HG02943 (cell line): ENCODE results near the gene STARD3NL.

Source experiments
- ATAC-seq: cut with Tn5 transposase; IDR thresholded peaks from one replicate; pipeline ENCODE4 v1.9.1; 2021; ENCODE audit warnings: mild to moderate bottlenecking, low read depth, moderate library complexity; ENCODE audit not compliant: unreplicated experiment

The STARD3NL gene

DNA sequence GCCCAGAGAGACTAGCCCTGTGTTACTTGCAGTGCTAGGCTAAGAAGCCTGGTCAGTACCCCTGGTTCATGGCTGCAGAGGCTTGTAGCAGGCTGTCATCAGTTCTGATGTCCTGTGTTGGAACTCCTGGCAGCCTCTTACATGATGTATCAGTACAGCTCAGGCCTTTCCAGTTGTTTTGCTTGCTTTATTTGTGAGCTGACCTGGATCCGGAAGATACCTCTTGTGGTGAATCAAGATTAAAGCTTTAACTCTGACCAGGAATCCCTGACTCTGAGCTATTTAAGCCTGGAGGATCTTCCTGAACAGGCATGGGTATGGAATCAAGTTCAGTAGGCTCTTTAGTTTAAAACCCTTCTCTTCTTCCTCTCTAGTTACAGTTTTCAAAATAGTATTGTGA lies 4.4 kb downstream of the STARD3NL start:
- no peak for ATAC-seq

GRCh38 chr7:38185395-38186307 lies 7.6 kb downstream of the STARD3NL start:
- ATAC-seq = no peak

GRCh38 chr7:38186593-38187314 lies 8.7 kb downstream of the STARD3NL start:
- no peak for ATAC-seq

DNA sequence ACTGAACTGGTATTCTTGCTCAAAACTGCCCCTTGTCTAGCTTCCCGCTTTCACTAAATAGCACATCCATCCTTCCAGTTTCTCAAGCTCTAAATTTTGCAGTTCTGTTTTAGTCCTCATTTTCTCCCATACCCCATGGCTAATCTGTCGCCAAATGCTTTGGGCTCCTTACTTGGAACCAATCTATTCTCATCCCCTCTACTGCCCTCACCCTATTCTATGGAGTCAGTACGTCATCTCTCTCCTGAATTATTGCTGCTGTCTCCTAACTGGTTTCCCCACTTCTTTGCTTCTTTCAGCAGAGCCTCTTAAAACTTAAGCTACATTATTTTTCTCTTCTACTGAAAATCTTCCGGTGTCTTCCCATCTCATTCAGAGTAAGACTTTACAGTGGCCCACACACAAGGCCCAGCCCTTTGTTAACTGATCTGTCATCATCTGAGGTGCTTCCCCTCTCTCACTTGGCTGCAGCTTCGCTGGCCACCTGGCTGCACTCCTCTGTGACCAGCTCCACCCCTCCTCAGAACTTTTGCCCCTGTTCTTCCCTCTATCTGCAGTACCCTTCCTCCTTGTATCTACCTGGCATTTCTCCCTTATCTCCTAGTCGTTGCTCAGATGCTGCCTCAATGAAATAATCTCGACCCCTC lies 9.9 kb downstream of the STARD3NL start:
- peak; percentile 82 for ATAC-seq

GRCh38 chr7:38189231-38189938 lies 11.3 kb downstream of the STARD3NL start:
- ATAC-seq = no peak

GRCh38 chr7:38190011-38190410 lies 12.0 kb downstream of the STARD3NL start:
- no peak for ATAC-seq

- no peak for ATAC-seq
These were observed 13.7 kb downstream of the STARD3NL start for GRCh38 chr7:38191791-38192190.

- no peak for ATAC-seq
These were observed 14.3 kb downstream of the STARD3NL start for GRCh38 chr7:38192327-38192726.

DNA sequence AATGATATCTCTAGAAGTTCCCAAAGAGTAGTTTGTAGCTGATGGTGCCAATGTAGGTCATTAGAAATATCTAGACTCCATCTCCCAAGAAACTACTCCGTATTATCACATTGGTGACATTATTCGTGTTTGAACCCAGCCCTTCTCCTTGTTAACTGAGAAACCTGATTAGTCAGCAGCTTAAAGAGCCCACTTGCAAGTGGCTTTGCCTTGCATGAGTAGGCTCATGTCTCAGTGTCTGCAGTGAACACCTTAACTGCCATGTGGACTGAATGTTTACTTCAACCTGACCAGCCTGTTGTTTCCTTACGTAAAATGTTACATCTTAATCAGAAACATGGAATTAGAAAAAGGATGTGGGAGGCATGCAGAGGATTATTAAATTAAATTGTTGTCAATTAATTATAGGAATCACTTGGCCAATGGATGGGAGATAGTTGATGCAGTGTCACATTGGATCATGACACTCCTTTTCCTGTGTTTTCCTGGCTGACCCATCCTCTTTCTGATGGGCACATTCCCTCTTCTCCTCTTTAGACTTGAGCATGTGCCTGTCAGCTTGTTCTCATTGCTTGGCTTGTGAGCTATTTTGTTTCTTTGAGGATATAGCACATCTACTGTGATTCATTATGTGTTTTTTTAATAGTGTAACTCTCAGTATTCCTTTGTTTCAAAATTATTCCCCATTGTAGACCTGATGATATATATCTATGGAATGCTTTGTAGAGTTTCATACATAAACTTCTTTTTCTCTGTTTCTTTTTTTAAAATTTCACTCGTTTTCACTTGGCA lies 18.0 kb downstream of the STARD3NL start:
- no peak for ATAC-seq

DNA sequence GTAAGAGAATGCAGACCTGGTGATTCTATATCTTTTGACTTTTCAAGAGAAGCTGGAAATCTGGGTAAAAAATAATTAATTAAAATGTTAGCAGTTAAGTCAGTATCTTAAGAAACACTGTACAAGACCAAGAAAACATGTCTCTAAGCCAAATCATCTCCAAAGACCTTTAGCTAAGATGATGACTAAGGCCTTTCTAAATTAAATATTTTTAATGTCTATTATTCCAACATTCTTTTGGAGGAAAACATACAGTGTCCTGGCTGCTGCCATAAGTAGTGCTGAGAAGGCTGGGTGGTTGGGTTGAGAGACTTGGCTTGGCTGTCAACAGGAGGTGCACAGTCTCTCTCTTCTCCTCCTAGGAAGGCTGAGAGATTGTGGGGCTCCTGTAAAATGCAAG lies 20.3 kb downstream of the STARD3NL start:
- ATAC-seq = no peak

- ATAC-seq = no peak
These were observed 21.1 kb downstream of the STARD3NL start for GRCh38 chr7:38199154-38199553.

DNA sequence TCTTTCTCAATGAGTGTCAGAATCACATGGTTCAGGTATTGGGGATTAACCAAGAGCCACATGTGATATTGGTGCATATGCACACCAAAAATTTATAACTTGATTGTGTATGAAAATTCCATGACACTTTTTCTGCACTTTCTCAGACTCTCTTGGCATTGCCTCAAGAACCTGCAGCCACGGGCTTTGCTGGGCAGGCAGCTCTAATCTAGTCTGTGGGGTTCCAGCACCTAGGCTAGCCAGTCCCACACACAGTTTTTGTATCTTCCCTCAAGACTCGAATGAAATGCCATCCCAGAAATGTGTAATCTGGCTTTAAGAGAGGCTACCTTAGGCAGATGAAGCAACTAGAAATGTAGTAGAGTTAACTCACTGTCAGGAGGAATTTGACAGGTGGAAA lies 21.7 kb downstream of the STARD3NL start:
- ATAC-seq = no peak

GRCh38 chr7:38206071-38206470 lies 28.0 kb downstream of the STARD3NL start:
- no peak for ATAC-seq

GRCh38 chr7:38207843-38208242 lies 29.8 kb downstream of the STARD3NL start:
- no peak for ATAC-seq

DNA sequence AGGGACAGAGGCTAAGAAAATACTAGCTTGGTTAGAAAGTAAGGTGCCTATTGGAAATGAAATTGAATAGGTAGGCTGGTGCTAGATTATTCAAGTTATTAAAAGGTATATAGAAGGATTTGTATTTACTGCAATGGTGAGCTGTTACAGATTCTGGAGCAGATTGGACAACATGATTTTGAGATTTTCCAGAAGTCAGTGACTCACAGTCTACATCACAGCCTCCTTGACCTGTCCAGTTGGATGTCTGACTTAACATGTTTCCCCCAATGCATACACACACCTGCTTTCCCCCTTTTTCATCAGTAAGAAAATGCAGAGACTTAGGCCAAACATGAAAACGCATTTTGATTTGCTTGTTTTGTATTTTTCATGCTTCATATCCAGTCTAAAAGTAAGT lies 33.4 kb downstream of the STARD3NL start:
- ATAC-seq = no peak

DNA sequence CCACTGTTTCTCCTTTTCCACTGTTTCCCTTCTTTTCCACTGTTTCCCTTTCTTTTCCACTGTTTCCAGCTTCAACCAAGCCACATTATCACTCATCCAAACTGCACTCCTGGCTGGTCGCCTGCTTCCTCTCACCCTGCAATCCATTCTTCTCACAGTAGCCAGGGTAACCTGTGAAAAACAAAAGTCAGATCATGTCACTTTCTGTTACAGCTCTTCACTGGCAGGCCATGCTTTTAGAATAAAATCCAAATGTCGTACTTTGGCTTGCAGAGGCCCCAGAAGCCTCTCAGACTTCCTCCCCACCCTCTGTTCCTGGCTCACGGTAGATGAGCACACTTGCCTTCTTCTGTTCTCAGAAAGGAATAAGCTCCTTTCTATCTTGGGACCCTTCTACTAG lies 33.9 kb downstream of the STARD3NL start:
- ATAC-seq = no peak

DNA sequence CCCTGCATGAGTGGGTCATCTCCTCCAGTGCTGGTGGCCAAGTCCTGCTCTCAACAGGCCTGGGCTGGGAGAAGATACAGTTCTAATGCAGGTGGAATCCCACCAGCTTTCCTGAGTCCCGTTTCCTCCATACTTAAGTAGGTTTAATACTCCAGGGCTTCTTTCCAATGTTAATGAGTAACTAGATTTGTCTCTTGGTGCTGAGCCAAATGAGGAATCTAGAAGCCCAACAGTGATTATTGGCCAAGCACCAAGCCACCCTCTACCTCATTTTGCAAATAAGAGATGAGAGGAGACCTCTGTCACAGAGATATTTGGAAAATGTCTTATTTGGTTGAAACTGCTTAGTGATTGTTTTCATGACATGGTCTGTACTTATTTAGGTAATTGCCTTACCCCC lies 37.1 kb downstream of the STARD3NL start:
- ATAC-seq = no peak

GRCh38 chr7:38215735-38216670 lies 38.0 kb downstream of the STARD3NL start:
- peak; percentile 85 for ATAC-seq

GRCh38 chr7:38217672-38218071 lies 39.6 kb downstream of the STARD3NL start:
- ATAC-seq = no peak
